H1 (cell line): ENCODE data around the gene IL19. TPM values are rescaled to one million over a fixed set of nuclear protein-coding genes. Genes with fewer than 3 reads are reported as not detected.

Experiments used
- CEBPB ChIP-seq: IDR thresholded peaks from 2 replicates; pipeline ENCODE4 v1.6.1; 2012; ENCODE audit warnings: low read depth, low read length
- CHD7 ChIP-seq: fragments of 300-600 bp; sonication (generic); IDR thresholded peaks from 2 replicates; pipeline ENCODE4 v1.7.1; 2012; ENCODE audit warnings: low read length, moderate library complexity, mild to moderate bottlenecking, inconsistent platforms; ENCODE audit not compliant: insufficient replicate concordance
- CTBP2 ChIP-seq: IDR thresholded peaks from 2 replicates; pipeline ENCODE4 v1.7.0; 2011; ENCODE audit warnings: borderline replicate concordance, mild to moderate bottlenecking, moderate library complexity, mixed read lengths, low read length; ENCODE audit not compliant: insufficient read depth, insufficient read length
- EGR1 ChIP-seq: IDR thresholded peaks from 2 replicates; pipeline ENCODE4 v1.6.1; 2011; ENCODE audit warnings: low read depth, low read length, borderline replicate concordance
- GTF2F1 ChIP-seq: IDR thresholded peaks from 2 replicates; pipeline ENCODE4 v1.6.1; 2012; ENCODE audit warnings: low read depth, low read length, improper control_type of control experiment, borderline replicate concordance
- POLR2AphosphoS5 ChIP-seq: IDR thresholded peaks from 2 replicates; pipeline ENCODE4 v1.6.1; 2011; ENCODE audit warnings: low read depth, low read length
- SAP30 ChIP-seq: fragments of 300-600 bp; sonication (generic); IDR thresholded peaks from 2 replicates; pipeline ENCODE4 v1.7.1; 2012; ENCODE audit warnings: low read length, moderate library complexity, mild to moderate bottlenecking, inconsistent platforms; ENCODE audit not compliant: insufficient read depth, insufficient replicate concordance
- polyA plus RNA-seq, 7 experiments: library from polyadenylated mRNA; depleted of rRNA in 3 of 7; stranded (reverse) in 5 of 7; unstranded in 2 of 7; fragments of >200 nt in 5 of 7; fragments of 200-250 nt in 2 of 7; gene quantifications; 1 replicate in 5 of 7; 2 replicates in 1 of 7; 4 replicates in 1 of 7; pipeline versions ENCODE4 v1.2.1 to v1.2.3, GENCODE V29; 2011 to 2013; ENCODE audit warnings: missing spikeins in 2 of 7, mixed read lengths in 2 of 7
- total RNA-seq: library from RNA; stranded (reverse); fragmentation: NEBNext Ultra II Directional; extraction: Animal tissue kit (Norgen Biotek cat#: 25700); gene quantifications from 2 replicates; pipeline ENCODE4 v1.2.1, GENCODE V29; 2021

Gene IL19
- total and polyA plus RNA-seq, 2 of the 8 experiments (the other 6 are each of a cell fraction or from before 2014, with no cell fraction given) = not detected

DNA sequence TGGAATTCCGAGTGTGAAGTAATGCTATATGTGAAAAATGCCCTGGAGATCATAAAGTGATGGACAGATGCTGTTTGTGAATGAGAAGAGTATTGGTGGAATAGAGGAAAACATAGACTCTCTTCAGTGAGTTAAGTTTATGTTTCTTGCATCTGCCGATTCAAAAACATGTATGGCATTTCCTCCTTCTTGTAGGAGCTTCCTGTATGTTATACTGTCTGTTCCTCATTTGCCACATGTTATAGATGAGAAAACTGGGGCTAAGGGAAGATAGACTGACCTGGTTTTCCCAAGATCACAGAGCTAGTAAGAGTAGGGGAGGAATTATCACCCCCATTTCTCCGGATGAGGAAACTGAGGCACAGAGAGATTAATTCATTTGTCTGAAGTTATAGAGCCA lies 53.8 kb downstream of the IL19 start (continued):
- TF ChIP-seq CEBPB (no peak), POLR2AphosphoS5 (no peak), SAP30 (no peak), CHD7 (no peak), GTF2F1 (no peak), EGR1 (no peak), CTBP2 (no peak)
- TF ChIP-seq, all 59 proteins: peak for 0
